ENCODE data around the gene PDK1.

Gene PDK1

GRCh38 chr2:172639823-172640222 is 83.9 kb downstream of the PDK1 start:
- DNase-seq (ENCODE audit: low read depth in 2 of 2): no peak

- DNase-seq (ENCODE audit: low read depth in 2 of 2): no peak
These were observed 84.5 kb downstream of the PDK1 start for GRCh38 chr2:172640389-172640788.

GRCh38 chr2:172642301-172643020 is 86.6 kb downstream of the PDK1 start:
- DNase-seq (ENCODE audit: low read depth in 2 of 2): no peak

- DNase-seq (ENCODE audit: low read depth in 2 of 2): no peak
These were observed 87.3 kb downstream of the PDK1 start for GRCh38 chr2:172643142-172643541.

- DNase-seq (ENCODE audit: low read depth in 2 of 2): no peak
These were observed 91.5 kb downstream of the PDK1 start for GRCh38 chr2:172647439-172647838.

GRCh38 chr2:172655091-172655837 is 99.4 kb downstream of the PDK1 start:
- DNase-seq (ENCODE audit: low read depth in 2 of 2): no peak

GRCh38 chr2:172655838-172656573 is 100.1 kb downstream of the PDK1 start:
- DNase-seq (ENCODE audit: low read depth in 2 of 2): no peak

All from stimulated activated CD8-positive, alpha-beta memory T cell treated with anti-CD3 and anti-CD28 coated beads, Interleukin-15, amount 100 ng/mL, for 4 hours (primary cell).